Measurements from ENCODE around the gene PALM. TPM values are rescaled to one million over a fixed set of nuclear protein-coding genes. Genes with fewer than 3 reads are reported as not detected.

Gene PALM
- polyA plus RNA-seq, 2 of the 4 experiments (the other 2 are of a cell fraction): 3.0 to 15.7 TPM

DNA sequence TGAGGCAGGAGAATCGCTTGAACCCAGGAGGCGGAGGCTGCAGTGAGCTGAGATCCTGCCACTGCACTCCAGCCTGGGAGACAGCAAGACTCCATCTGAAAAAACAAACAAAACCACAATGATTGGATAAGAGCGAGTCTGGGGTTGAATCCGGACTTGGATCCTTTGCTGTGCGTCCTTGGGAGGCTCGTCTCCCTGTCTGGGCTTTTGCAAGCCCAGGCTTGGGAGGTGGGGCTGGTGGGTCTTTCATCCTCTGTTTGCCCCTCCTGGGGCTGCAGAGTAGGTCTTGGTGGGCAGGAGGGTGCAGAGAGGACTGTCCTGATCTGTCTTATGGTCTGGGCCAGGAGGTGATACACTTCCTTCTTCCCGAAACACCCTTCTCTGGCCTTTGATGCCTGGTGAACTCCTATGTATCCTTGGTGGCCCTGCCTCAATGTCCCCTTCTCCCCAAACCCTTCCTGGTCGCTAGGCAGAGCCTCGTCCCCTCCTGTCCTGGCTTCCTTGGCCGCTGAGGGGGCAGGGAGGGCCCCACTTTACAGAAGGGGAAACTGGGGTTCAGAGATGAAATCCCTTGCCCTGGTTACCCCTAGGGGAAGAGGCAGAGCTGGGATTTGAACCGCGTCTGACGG lies 16.8 kb downstream of the PALM start:
- ChIA-PET POLR2A (no interaction called here), CTCF (no interaction called here)
- Histone ChIP-seq H3K27ac (no peak overlapping the region), H3K9me3 (no peaks in the 10 kb centered on the region), H3K4me2 (no peak overlapping the region), H3K4me1 (no peaks in the 10 kb centered on the region), H3K4me3 (no peak overlapping the region)
- ATAC-seq: no peak
- no peak for FAIRE-seq
- no peak for TF ChIP-seq NR3C1 (IDR thresholded peaks at IDR 0.05)
- TF ChIP-seq ZFP36 (IDR thresholded peaks at IDR 0.05; ENCODE audit: borderline replicate concordance, partially characterized antibody): no peak
- no peak for TF ChIP-seq NPAS2 (CRISPR knock-in tag; IDR thresholded peaks at IDR 0.05; ENCODE audit: borderline replicate concordance)
- TF ChIP-seq RCOR1 (IDR thresholded peaks at IDR 0.05; ENCODE audit: low read depth, low read length): no peak
- TF ChIP-seq, protein P1, sequence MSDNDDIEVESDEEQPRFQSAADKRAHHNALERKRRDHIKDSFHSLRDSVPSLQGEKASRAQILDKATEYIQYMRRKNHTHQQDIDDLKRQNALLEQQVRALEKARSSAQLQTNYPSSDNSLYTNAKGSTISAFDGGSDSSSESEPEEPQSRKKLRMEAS (IDR thresholded peaks at IDR 0.05): no peak
- TF ChIP-seq, protein P2, sequence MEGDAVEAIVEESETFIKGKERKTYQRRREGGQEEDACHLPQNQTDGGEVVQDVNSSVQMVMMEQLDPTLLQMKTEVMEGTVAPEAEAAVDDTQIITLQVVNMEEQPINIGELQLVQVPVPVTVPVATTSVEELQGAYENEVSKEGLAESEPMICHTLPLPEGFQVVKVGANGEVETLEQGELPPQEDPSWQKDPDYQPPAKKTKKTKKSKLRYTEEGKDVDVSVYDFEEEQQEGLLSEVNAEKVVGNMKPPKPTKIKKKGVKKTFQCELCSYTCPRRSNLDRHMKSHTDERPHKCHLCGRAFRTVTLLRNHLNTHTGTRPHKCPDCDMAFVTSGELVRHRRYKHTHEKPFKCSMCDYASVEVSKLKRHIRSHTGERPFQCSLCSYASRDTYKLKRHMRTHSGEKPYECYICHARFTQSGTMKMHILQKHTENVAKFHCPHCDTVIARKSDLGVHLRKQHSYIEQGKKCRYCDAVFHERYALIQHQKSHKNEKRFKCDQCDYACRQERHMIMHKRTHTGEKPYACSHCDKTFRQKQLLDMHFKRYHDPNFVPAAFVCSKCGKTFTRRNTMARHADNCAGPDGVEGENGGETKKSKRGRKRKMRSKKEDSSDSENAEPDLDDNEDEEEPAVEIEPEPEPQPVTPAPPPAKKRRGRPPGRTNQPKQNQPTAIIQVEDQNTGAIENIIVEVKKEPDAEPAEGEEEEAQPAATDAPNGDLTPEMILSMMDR (IDR thresholded peaks at IDR 0.05): no peak
- no peak for TF ChIP-seq KDM1A (IDR thresholded peaks at IDR 0.05; ENCODE audit: low read depth)
- TF ChIP-seq NFE2L2 (conservative IDR thresholded peaks at IDR 0.05; ENCODE audit: low read length): no peak
- TF ChIP-seq HOXB5 (CRISPR knock-in tag; IDR thresholded peaks at IDR 0.05): no peak
- no peak for TF ChIP-seq HOXB13 (CRISPR knock-in tag; IDR thresholded peaks at IDR 0.05; ENCODE audit: low read depth)
- TF ChIP-seq, protein P3, sequence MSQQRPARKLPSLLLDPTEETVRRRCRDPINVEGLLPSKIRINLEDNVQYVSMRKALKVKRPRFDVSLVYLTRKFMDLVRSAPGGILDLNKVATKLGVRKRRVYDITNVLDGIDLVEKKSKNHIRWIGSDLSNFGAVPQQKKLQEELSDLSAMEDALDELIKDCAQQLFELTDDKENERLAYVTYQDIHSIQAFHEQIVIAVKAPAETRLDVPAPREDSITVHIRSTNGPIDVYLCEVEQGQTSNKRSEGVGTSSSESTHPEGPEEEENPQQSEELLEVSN (IDR thresholded peaks at IDR 0.05; ENCODE audit: borderline replicate concordance, low read depth): no peak
- TF ChIP-seq JUN (IDR thresholded peaks at IDR 0.05): no peak
- WGBS (ENCODE audit: missing lambda C conversion rate): 73% methylated on average over 8 of the region's 13 CpGs
- DNase-seq (ENCODE audit: low read depth in 1 of 2, low spot score in 1 of 2): no peak

DNA sequence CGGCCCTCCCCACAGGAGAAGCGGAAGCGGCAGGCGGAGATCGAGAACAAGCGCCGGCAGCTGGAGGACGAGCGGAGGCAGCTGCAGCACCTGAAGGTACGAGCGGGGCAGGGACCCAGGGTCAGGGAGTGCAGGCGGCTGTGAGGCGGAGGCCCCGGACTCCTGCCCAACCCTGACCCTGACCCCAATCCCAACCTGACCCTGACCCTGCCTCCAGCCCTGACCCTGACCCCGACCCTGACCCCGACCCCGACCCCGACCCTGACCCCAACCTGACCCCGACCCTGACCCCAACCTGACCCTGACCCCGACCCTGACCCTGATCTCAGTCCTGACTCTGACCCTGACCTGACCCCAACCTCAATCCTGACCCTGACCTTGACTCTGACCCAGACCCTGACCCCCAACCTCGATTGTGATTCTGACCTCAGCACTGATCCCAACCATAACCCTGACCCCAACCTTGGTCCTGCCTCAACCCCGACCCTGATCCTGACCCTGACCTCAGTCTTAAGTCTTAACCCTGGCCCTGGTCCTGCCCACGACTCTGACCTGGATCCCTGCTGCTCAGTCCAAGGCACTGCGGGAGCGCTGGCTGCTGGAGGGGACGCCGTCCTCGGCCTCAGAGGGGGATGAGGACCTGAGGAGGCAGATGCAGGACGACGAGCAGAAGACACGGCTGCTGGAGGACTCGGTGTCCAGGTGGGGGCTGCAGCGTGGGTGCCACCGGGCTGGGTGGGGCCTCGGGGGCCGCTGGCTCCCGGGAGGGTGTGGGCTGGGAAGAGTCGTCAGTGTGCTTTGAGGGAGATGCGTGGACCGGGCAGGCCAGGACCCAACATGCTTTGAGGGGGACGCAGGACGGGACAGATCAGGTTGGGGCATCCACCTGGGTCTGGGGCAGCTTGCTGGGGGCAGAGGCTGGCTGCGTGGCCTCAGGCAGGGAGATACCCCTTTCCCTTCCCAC lies 18.5 kb downstream of the PALM start:
- POLR2A ChIA-PET: interaction anchor here (0.6 kb wide), 1 partner anchor 39 kb away, joined by 3 read pairs; no protein-coding TSS in a partner anchor
- H3K9me3 ChIP-seq: no peaks in the 10 kb centered on the region
- FAIRE-seq (no peak), ATAC-seq (peak; percentile 43 to 50; a peak in 4 of 6 replicates), DNase-seq (ENCODE audit: low read depth in 1 of 2, low spot score in 1 of 2) (no peak)
- no peak overlapping the region for H3K27ac ChIP-seq
- CTCF ChIA-PET: interaction anchor here (1.0 to 1.4 kb wide), 2 partner anchors 19 to 28 kb away, joined by 3 to 5 read pairs; no protein-coding TSS in a partner anchor
- WGBS (ENCODE audit: missing lambda C conversion rate): 77% methylated on average over 16 of the region's 43 CpGs
- H3K4me3 ChIP-seq: no peak overlapping the region
- no peaks in the 10 kb centered on the region for H3K4me1 ChIP-seq
- H3K4me2 ChIP-seq: no peak overlapping the region
- TF ChIP-seq POLR2AphosphoS2 (conservative IDR thresholded peaks at IDR 0.05; ENCODE audit: low read length) (no peak), RNF2 (IDR thresholded peaks at IDR 0.05; ENCODE audit: borderline replicate concordance, low read depth) (no peak), HOXB13 (CRISPR knock-in tag; IDR thresholded peaks at IDR 0.05; ENCODE audit: low read depth) (no peak), RARB (CRISPR knock-in tag; IDR thresholded peaks at IDR 0.05) (peak; percentile 62; the same call in 1 of the 2 replicates), ESRRA (IDR thresholded peaks at IDR 0.05; ENCODE audit: borderline replicate concordance, low read length) (peak; percentile 97), POLR2A (IDR thresholded peaks at IDR 0.05; ENCODE audit: low read length) (no peak), CHD2 (IDR thresholded peaks at IDR 0.05; ENCODE audit: low read length, partially characterized antibody) (no peak), NFE2L2 (conservative IDR thresholded peaks at IDR 0.05; ENCODE audit: low read length) (no peak), HDAC2 (IDR thresholded peaks at IDR 0.05) (no peak), EHMT2 (IDR thresholded peaks at IDR 0.05; ENCODE audit: low read depth) (no peak)
- TF ChIP-seq, protein P4, sequence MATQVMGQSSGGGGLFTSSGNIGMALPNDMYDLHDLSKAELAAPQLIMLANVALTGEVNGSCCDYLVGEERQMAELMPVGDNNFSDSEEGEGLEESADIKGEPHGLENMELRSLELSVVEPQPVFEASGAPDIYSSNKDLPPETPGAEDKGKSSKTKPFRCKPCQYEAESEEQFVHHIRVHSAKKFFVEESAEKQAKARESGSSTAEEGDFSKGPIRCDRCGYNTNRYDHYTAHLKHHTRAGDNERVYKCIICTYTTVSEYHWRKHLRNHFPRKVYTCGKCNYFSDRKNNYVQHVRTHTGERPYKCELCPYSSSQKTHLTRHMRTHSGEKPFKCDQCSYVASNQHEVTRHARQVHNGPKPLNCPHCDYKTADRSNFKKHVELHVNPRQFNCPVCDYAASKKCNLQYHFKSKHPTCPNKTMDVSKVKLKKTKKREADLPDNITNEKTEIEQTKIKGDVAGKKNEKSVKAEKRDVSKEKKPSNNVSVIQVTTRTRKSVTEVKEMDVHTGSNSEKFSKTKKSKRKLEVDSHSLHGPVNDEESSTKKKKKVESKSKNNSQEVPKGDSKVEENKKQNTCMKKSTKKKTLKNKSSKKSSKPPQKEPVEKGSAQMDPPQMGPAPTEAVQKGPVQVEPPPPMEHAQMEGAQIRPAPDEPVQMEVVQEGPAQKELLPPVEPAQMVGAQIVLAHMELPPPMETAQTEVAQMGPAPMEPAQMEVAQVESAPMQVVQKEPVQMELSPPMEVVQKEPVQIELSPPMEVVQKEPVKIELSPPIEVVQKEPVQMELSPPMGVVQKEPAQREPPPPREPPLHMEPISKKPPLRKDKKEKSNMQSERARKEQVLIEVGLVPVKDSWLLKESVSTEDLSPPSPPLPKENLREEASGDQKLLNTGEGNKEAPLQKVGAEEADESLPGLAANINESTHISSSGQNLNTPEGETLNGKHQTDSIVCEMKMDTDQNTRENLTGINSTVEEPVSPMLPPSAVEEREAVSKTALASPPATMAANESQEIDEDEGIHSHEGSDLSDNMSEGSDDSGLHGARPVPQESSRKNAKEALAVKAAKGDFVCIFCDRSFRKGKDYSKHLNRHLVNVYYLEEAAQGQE (IDR thresholded peaks at IDR 0.05): no peak
- TF ChIP-seq, protein P5, sequence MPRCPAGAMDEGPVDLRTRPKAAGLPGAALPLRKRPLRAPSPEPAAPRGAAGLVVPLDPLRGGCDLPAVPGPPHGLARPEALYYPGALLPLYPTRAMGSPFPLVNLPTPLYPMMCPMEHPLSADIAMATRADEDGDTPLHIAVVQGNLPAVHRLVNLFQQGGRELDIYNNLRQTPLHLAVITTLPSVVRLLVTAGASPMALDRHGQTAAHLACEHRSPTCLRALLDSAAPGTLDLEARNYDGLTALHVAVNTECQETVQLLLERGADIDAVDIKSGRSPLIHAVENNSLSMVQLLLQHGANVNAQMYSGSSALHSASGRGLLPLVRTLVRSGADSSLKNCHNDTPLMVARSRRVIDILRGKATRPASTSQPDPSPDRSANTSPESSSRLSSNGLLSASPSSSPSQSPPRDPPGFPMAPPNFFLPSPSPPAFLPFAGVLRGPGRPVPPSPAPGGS (IDR thresholded peaks at IDR 0.05): no peak
- TF ChIP-seq, protein P2 (IDR thresholded peaks at IDR 0.05): no peak
- TF ChIP-seq, protein P6, sequence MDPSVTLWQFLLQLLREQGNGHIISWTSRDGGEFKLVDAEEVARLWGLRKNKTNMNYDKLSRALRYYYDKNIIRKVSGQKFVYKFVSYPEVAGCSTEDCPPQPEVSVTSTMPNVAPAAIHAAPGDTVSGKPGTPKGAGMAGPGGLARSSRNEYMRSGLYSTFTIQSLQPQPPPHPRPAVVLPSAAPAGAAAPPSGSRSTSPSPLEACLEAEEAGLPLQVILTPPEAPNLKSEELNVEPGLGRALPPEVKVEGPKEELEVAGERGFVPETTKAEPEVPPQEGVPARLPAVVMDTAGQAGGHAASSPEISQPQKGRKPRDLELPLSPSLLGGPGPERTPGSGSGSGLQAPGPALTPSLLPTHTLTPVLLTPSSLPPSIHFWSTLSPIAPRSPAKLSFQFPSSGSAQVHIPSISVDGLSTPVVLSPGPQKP (IDR thresholded peaks at IDR 0.05; ENCODE audit: low read depth, low read length): no peak

Measured in A549 (cell line).